GDM1 (cell line): Measurements from ENCODE around the gene HNMT.
"Not testable (repeated sequence)": the region's sequence is repeated elsewhere in the genome, so short reads cannot be mapped to it uniquely, and the experiment has no call there.

Source experiments
- DNase-seq: peaks from one replicate; lab custom pipeline; 2025; lab: John Stamatoyannopoulos, UW

The HNMT gene

GRCh38 chr2:138043588-138043987, 79.3 kb downstream of the HNMT start:
- DNase-seq = not testable (repeated sequence)

- no peak for DNase-seq
Observed at GRCh38 chr2:138058427-138058826, 94.2 kb downstream of the HNMT start.

DNA sequence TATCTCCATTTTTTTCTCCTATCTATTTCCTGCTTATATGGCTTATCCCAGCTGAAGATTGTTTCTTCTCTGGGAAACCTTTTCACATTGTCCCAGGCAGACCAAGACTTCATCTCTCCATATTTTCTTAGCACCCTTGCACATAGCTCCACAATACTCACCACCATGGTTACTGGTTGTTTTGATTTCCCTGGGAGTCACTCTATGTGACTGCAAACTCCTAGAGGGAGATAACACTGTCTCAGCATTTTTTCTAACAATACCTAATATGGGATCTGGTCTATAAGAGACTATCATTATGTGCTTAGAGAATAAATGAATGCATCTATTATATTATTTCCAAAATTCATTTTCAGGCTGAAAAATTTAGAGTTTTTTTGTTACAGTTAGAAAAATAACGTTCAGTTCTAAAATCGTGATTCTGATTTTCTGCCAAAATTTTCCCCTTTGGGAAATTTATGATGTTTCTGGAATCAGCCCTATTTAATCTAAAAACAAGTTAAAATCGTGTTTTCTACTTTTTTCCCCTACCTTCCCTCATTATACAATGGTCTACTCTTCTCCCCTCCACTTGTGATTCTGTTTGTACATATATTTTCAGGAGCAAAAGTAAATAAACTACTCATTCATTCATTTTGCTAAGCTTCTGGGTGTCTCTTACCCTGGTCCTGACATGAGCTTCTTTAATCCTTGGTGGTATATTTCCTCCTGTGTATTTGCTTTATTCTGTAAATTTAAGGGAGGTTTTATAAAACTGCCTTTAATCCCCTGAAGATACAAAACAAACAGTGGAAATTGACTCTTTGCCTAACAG, 95.4 kb downstream of the HNMT start:
- no peak for DNase-seq

DNA sequence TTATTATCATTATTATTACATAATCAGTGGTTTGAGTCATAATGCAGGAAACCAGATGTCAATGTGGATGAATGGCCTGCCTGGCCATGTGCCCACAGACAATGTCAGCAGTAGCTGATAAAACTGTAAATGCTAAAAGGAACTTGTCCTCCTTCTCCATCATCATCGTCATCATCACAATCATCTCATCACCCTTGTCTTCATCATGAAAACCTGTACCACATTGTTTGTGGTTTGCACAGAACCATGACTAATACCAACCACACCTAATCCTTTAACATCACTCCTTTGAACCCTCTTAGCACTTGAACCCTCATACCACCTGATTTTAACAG, 96.0 kb downstream of the HNMT start:
- no peak for DNase-seq

- no peak for DNase-seq
Observed at GRCh38 chr2:138061961-138062360, 97.7 kb downstream of the HNMT start.

DNA sequence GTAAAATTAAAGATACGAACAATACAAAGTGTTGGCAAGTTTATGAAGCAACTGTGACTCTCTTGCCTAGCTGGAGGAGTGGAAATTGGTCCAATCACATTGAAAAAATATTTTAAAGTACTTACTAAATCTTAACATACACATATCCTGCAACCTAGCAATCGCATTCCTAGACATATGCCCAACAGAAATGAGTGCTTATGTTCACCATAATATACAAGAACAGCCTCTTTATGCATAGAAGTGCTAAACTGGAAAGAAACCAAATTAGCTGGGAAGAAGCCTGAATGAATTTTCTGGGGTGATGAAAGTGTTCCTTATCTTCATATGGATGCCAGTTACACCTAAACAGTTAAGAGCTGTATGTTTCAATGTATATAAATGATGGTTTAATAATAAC, 98.9 kb downstream of the HNMT start:
- DNase-seq = no peak
